ENCODE results near the gene PACRG.

Gene PACRG

GRCh38 chr6:162728706-162729105 is 932 bp downstream of the PACRG start:
- no peak for TF ChIP-seq CTCF (conservative IDR thresholded peaks at IDR 0.05; ENCODE audit: low read depth, low read length)
- DNase-seq (ENCODE audit: low read depth), result no peak
- no peak overlapping the region for H3K4me3 ChIP-seq (ENCODE audit: low read length)

DNA sequence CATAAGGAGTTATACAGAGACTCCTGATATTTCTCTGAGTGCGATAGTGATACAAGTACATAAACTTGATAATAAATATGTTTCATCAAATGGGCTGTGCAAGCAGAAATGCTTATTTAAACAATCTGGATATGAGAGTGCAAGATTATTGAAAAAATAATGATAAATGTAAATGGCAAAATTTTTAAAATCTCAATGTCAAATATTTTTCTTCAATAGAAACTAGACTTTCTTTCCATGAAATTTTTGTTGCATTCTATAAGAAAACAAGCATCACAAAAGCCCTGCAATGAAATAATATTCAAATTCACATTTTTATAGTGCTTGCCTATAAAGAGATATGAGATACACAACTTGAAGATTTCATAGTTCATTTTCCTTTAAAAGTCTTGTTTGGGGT is 2.7 kb downstream of the PACRG start:
- TF ChIP-seq CTCF (conservative IDR thresholded peaks at IDR 0.05; ENCODE audit: low read depth, low read length), result no peak
- DNase-seq (ENCODE audit: low read depth), result no peak
- no peak overlapping the region for H3K4me3 ChIP-seq (ENCODE audit: low read length)

DNA sequence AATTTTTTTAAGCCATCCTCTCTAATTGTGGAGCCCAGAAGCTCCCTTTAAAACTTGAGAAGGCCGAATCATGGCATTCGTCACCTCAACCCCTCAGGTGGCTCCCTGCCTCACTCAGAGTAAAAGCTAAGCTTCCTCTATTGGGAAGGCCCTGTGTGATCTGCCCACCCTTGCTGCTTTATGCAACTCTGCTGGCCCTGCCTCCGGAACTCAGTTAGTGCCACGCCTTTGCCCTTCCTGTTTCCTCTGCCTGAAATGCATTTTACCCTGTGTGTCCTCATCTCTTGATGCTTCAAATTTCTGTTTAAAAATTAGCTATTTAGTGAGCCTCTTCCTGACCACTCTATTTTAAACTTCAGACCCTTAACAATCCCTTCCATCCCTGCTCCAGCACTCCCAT is 5.7 kb downstream of the PACRG start:
- no peak for TF ChIP-seq CTCF (conservative IDR thresholded peaks at IDR 0.05; ENCODE audit: low read depth, low read length)
- no peak overlapping the region for H3K4me3 ChIP-seq (ENCODE audit: low read length)
- DNase-seq (ENCODE audit: low read depth), result no peak

- no peak overlapping the region for H3K4me3 ChIP-seq (ENCODE audit: low read length)
- no peak for DNase-seq (ENCODE audit: low read depth)
- peak; percentile 37 for TF ChIP-seq CTCF (conservative IDR thresholded peaks at IDR 0.05; ENCODE audit: low read depth, low read length)
Observed at GRCh38 chr6:162736961-162737360, 9.2 kb downstream of the PACRG start.

GRCh38 chr6:162750776-162751175 is 23.0 kb downstream of the PACRG start:
- no peak overlapping the region for H3K4me3 ChIP-seq (ENCODE audit: low read length)
- no peak for TF ChIP-seq CTCF (conservative IDR thresholded peaks at IDR 0.05; ENCODE audit: low read depth, low read length)
- DNase-seq (ENCODE audit: low read depth), result no peak

DNA sequence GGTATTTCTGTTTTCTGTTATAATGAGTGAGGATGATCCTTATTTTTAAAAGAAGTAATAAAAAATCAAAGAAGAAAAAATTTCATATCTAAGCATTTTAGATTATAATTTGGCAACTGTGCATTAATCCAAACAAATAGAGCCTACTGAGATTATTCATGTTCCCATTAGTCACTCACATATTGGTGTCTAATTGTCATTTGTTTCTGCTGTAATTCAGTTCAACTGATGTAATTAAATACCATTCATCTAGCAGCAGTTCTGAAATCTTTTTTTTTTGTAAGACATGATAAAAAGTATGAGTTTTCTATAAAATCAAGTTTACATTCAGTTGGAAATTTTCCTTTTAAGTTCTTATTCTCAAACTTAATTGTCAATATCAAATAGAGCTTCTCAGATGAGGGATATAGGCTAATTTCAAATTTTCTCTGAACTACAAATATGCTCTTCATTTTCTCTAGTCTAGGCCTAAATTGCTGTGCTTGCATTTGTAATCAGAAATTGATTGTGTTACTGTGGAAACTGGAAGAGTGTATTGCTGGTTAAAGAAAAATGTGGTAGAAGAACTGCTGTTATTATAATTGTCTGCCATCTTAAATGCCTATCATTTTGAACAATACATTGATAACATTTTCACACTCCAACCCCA is 23.6 kb downstream of the PACRG start:
- no peak for DNase-seq (ENCODE audit: low read depth)
- no peak overlapping the region for H3K4me3 ChIP-seq (ENCODE audit: low read length)

More for the DNA sequence above, 23.6 kb downstream of the PACRG start:
- TF ChIP-seq CTCF (conservative IDR thresholded peaks at IDR 0.05; ENCODE audit: low read depth, low read length), result no peak
